ENCODE results near the gene KRTAP9-6.

GRCh38 chr17:41284546-41284945, 19.4 kb downstream of the KRTAP9-6 start:
- no peak for TF ChIP-seq CTCF (conservative IDR thresholded peaks at IDR 0.05 in 1 of 2, IDR thresholded peaks at IDR 0.05 in 1 of 2; ENCODE audit: low read depth in 1 of 2, low read length in 2 of 2)
- TF ChIP-seq EZH2 (IDR thresholded peaks at IDR 0.05; ENCODE audit: low read length, missing control alignments), result no peak

Data from fibroblast of lung (primary cell).